ENCODE measurements around the gene DLX5.
"Not testable (repeated sequence)": the region's sequence is repeated elsewhere in the genome, so short reads cannot be mapped to it uniquely, and the experiment has no call there.

The DLX5 gene

GRCh38 chr7:97024209-97025129, at the start of gene DLX5:
DLX5 (minus strand) TSS chr7:97024831; CDS start chr7:97024623, 208 bp downstream.
- DNase-seq (ENCODE audit: low spot score) = no peak

GRCh38 chr7:97072025-97072424, 47.4 kb upstream of the DLX5 start:
- not testable (repeated sequence) for DNase-seq (ENCODE audit: low spot score)

GRCh38 chr7:97064972-97065587, 40.4 kb upstream of the DLX5 start:
- DNase-seq (ENCODE audit: low spot score) = peak; percentile 40

GRCh38 chr7:97064020-97064419, 39.4 kb upstream of the DLX5 start:
- DNase-seq (ENCODE audit: low spot score) = no peak

- no peak for DNase-seq (ENCODE audit: low spot score)
Observed at GRCh38 chr7:97043281-97043680, 18.6 kb upstream of the DLX5 start.

- DNase-seq (ENCODE audit: low spot score) = no peak
Observed at GRCh38 chr7:97039374-97040065, 14.9 kb upstream of the DLX5 start.

GRCh38 chr7:97034213-97034852, 9.7 kb upstream of the DLX5 start:
- not testable (repeated sequence) for DNase-seq (ENCODE audit: low spot score)

- DNase-seq (ENCODE audit: low spot score) = peak; percentile 63
Observed at GRCh38 chr7:97027427-97028234, 3.0 kb upstream of the DLX5 start.

- DNase-seq (ENCODE audit: low spot score) = no peak
Observed at GRCh38 chr7:97026715-97027426, 2.2 kb upstream of the DLX5 start.

GRCh38 chr7:97025983-97026714, 1.5 kb upstream of the DLX5 start:
- peak; percentile 33 for DNase-seq (ENCODE audit: low spot score)

- DNase-seq (ENCODE audit: low spot score) = no peak
Observed at GRCh38 chr7:97025130-97025499, 484 bp upstream of the DLX5 start.

GRCh38 chr7:97022491-97023306, 1.9 kb downstream of the DLX5 start:
- no peak for DNase-seq (ENCODE audit: low spot score)

- DNase-seq (ENCODE audit: low spot score) = no peak
Observed at GRCh38 chr7:97021747-97022490, 2.7 kb downstream of the DLX5 start.

- no peak for DNase-seq (ENCODE audit: low spot score)
Observed at GRCh38 chr7:97020996-97021746, 3.5 kb downstream of the DLX5 start.

- no peak for DNase-seq (ENCODE audit: low spot score)
Observed at GRCh38 chr7:97020601-97020995, 4.0 kb downstream of the DLX5 start.

- no peak for DNase-seq (ENCODE audit: low spot score)
Observed at GRCh38 chr7:97019710-97020225, 4.9 kb downstream of the DLX5 start.

GRCh38 chr7:97018791-97019531, 5.7 kb downstream of the DLX5 start:
- DNase-seq (ENCODE audit: low spot score) = no peak
